AG09309 (cell line): ENCODE measurements around the gene TMEM184A.
A peak's percentile ranks its signal among the peaks of the same experiment; 100 is the strongest.

Experiments
- DNase-seq: peaks from one replicate; pipeline ENCODE4 v3.0.0-alpha.2; 2010; ENCODE audit warnings: low read depth
- H3K4me3 ChIP-seq: 2 replicates; pipeline ENCODE4 v1.5.1; 2011; ENCODE audit warnings: mild to moderate bottlenecking, low read depth, low read length, moderate library complexity; ENCODE audit not compliant: control insufficient read depth
- CTCF ChIP-seq: IDR thresholded peaks from 2 replicates; pipeline ENCODE4 v1.5.1; 2011; ENCODE audit warnings: mild to moderate bottlenecking, low read depth, low read length, inconsistent platforms; ENCODE audit not compliant: insufficient read depth, control insufficient read depth; ENCODE audit errors: missing control alignments

TMEM184A gene

GRCh38 chr7:1567896-1568510 is 12.0 kb upstream of the TMEM184A start:
- no peak overlapping the region for H3K4me3 ChIP-seq
- no peak for DNase-seq
- no peak for TF ChIP-seq CTCF

GRCh38 chr7:1567049-1567771 is 11.2 kb upstream of the TMEM184A start:
- TF ChIP-seq CTCF: no peak
- no peak for DNase-seq
- peak overlapping the region; percentile 3; the same call in 1 of the 2 replicates for H3K4me3 ChIP-seq

- DNase-seq: no peak
- TF ChIP-seq CTCF: no peak
- no peak overlapping the region for H3K4me3 ChIP-seq
Measured at GRCh38 chr7:1566687-1567048, 10.7 kb upstream of the TMEM184A start.

GRCh38 chr7:1564603-1565022 is 8.6 kb upstream of the TMEM184A start:
- H3K4me3 ChIP-seq: no peak overlapping the region
- no peak for DNase-seq
- TF ChIP-seq CTCF: no peak

- H3K4me3 ChIP-seq: no peak overlapping the region
- no peak for DNase-seq
- TF ChIP-seq CTCF: no peak
Measured at GRCh38 chr7:1563981-1564602, 8.1 kb upstream of the TMEM184A start.

GRCh38 chr7:1562597-1563051 is 6.6 kb upstream of the TMEM184A start:
- DNase-seq: no peak
- H3K4me3 ChIP-seq: no peak overlapping the region
- TF ChIP-seq CTCF: no peak
